ENCODE results near the gene AP1S2.
A peak's percentile ranks its signal among the peaks of the same experiment; 100 is the strongest.
"Not testable (repeated sequence)": the region's sequence is repeated elsewhere in the genome, so short reads cannot be mapped to it uniquely, and the experiment has no call there.

The AP1S2 gene

GRCh38 chrX:15834827-15835595 lies 19.6 kb downstream of the AP1S2 start:
- H3K9me3 Mint-ChIP-seq = no peaks in the 10 kb centered on the region
- H3K27ac Mint-ChIP-seq = no peak overlapping the region
- CTCF ChIA-PET = no interaction called here
- H3K4me1 Mint-ChIP-seq = no peaks in the 10 kb centered on the region
- no peak for DNase-seq
- H3K4me3 Mint-ChIP-seq = no peak overlapping the region
- H3K36me3 Mint-ChIP-seq = peaks cover 9% of the 10 kb centered on the region
- no peaks in the 10 kb centered on the region for H3K27me3 Mint-ChIP-seq

- Mint-ChIP-seq H3K27ac (no peak overlapping the region), H3K4me1 (no peaks in the 10 kb centered on the region), H3K36me3 (peaks cover 12% of the 10 kb centered on the region), H3K27me3 (no peaks in the 10 kb centered on the region), H3K9me3 (no peaks in the 10 kb centered on the region), H3K4me3 (no peak overlapping the region)
- DNase-seq = no peak
- CTCF ChIA-PET = no interaction called here
These were observed 20.6 kb downstream of the AP1S2 start for GRCh38 chrX:15834053-15834452.

- CTCF ChIA-PET = not testable (repeated sequence)
These were observed 23.3 kb downstream of the AP1S2 start for GRCh38 chrX:15831347-15831746.

GRCh38 chrX:15829217-15829616 lies 25.4 kb downstream of the AP1S2 start:
- H3K9me3 Mint-ChIP-seq = no peaks in the 10 kb centered on the region
- no peaks in the 10 kb centered on the region for H3K27me3 Mint-ChIP-seq

More at GRCh38 chrX:15831347-15831746, 23.3 kb downstream of the AP1S2 start:
- DNase-seq, H3K27ac Mint-ChIP-seq, H3K27me3 Mint-ChIP-seq, H3K4me3 Mint-ChIP-seq, H3K4me1 Mint-ChIP-seq, H3K9me3 Mint-ChIP-seq: not testable (repeated sequence)
- H3K36me3 Mint-ChIP-seq = peaks cover 20% of the 10 kb centered on the region

GRCh38 chrX:15825936-15826335 lies 28.7 kb downstream of the AP1S2 start:
- CTCF ChIA-PET = no interaction called here
- no peak for DNase-seq
- Mint-ChIP-seq H3K27me3 (no peaks in the 10 kb centered on the region), H3K4me1 (no peaks in the 10 kb centered on the region), H3K36me3 (peaks cover 31% of the 10 kb centered on the region), H3K9me3 (no peaks in the 10 kb centered on the region), H3K27ac (no peak overlapping the region), H3K4me3 (no peak overlapping the region)

More at GRCh38 chrX:15829217-15829616, 25.4 kb downstream of the AP1S2 start:
- H3K4me1 Mint-ChIP-seq = no peaks in the 10 kb centered on the region
- no peak overlapping the region for H3K27ac Mint-ChIP-seq
- H3K36me3 Mint-ChIP-seq = peaks cover 21% of the 10 kb centered on the region
- no peak for DNase-seq
- no peak overlapping the region for H3K4me3 Mint-ChIP-seq
- CTCF ChIA-PET = no interaction called here

GRCh38 chrX:15822922-15823321 lies 31.7 kb downstream of the AP1S2 start:
- no peak overlapping the region for H3K27ac Mint-ChIP-seq
- DNase-seq = no peak
- H3K4me3 Mint-ChIP-seq = no peak overlapping the region
- no peaks in the 10 kb centered on the region for H3K27me3 Mint-ChIP-seq
- CTCF ChIA-PET = no interaction called here
- H3K9me3 Mint-ChIP-seq = no peaks in the 10 kb centered on the region
- H3K4me1 Mint-ChIP-seq = peaks cover 2% of the 10 kb centered on the region
- H3K36me3 Mint-ChIP-seq = peaks cover 32% of the 10 kb centered on the region

GRCh38 chrX:15820106-15821073 lies 34.2 kb downstream of the AP1S2 start:
- DNase-seq = no peak

GRCh38 chrX:15816886-15817285 lies 37.7 kb downstream of the AP1S2 start:
- Mint-ChIP-seq H3K4me3 (peak overlapping the region; percentile 47), H3K36me3 (peaks cover 44% of the 10 kb centered on the region), H3K9me3 (no peaks in the 10 kb centered on the region), H3K4me1 (peaks cover 50% of the 10 kb centered on the region), H3K27me3 (no peaks in the 10 kb centered on the region), H3K27ac (peak overlapping the region; percentile 90)
- CTCF ChIA-PET = interaction anchor here (0.6 kb wide), 1 partner anchor 105 kb away, joined by 3 read pairs; no protein-coding TSS in a partner anchor
- DNase-seq = peak; percentile 60

More at GRCh38 chrX:15820106-15821073, 34.2 kb downstream of the AP1S2 start:
- Mint-ChIP-seq H3K27me3 (no peaks in the 10 kb centered on the region), H3K9me3 (no peaks in the 10 kb centered on the region), H3K27ac (no peak overlapping the region), H3K4me3 (no peak overlapping the region), H3K36me3 (peaks cover 39% of the 10 kb centered on the region), H3K4me1 (peaks cover 25% of the 10 kb centered on the region)
- CTCF ChIA-PET = no interaction called here

GRCh38 chrX:15816438-15816809 lies 38.2 kb downstream of the AP1S2 start:
- Mint-ChIP-seq H3K4me3 (no peak overlapping the region), H3K27me3 (no peaks in the 10 kb centered on the region), H3K27ac (peak overlapping the region; percentile 90), H3K4me1 (peaks cover 50% of the 10 kb centered on the region), H3K9me3 (no peaks in the 10 kb centered on the region), H3K36me3 (peaks cover 44% of the 10 kb centered on the region)
- no peak for DNase-seq
- CTCF ChIA-PET = no interaction called here

- H3K27ac Mint-ChIP-seq = peak overlapping the region; percentile 90
- no peak overlapping the region for H3K4me3 Mint-ChIP-seq
- peak; percentile 47 for DNase-seq
- H3K9me3 Mint-ChIP-seq = no peaks in the 10 kb centered on the region
- no peaks in the 10 kb centered on the region for H3K27me3 Mint-ChIP-seq
- CTCF ChIA-PET = no interaction called here
- peaks cover 39% of the 10 kb centered on the region for H3K36me3 Mint-ChIP-seq
- peaks cover 50% of the 10 kb centered on the region for H3K4me1 Mint-ChIP-seq
These were observed 38.7 kb downstream of the AP1S2 start for GRCh38 chrX:15815779-15816437.

- CTCF ChIA-PET = no interaction called here
- Mint-ChIP-seq H3K4me3 (no peak overlapping the region), H3K4me1 (peaks cover 50% of the 10 kb centered on the region), H3K9me3 (no peaks in the 10 kb centered on the region), H3K27ac (no peak overlapping the region), H3K27me3 (no peaks in the 10 kb centered on the region), H3K36me3 (peaks cover 36% of the 10 kb centered on the region)
- DNase-seq = peak; percentile 31
These were observed 39.7 kb downstream of the AP1S2 start for GRCh38 chrX:15814771-15815365.

GRCh38 chrX:15813416-15813815 lies 41.2 kb downstream of the AP1S2 start:
- CTCF ChIA-PET = no interaction called here
- Mint-ChIP-seq H3K27ac (no peak overlapping the region), H3K9me3 (no peaks in the 10 kb centered on the region), H3K27me3 (no peaks in the 10 kb centered on the region), H3K4me3 (no peak overlapping the region), H3K36me3 (peaks cover 40% of the 10 kb centered on the region), H3K4me1 (peaks cover 50% of the 10 kb centered on the region)
- no peak for DNase-seq

- H3K4me1 Mint-ChIP-seq = peaks cover 45% of the 10 kb centered on the region
- no peak for DNase-seq
- CTCF ChIA-PET = no interaction called here
- H3K27me3 Mint-ChIP-seq = no peaks in the 10 kb centered on the region
- peak overlapping the region; percentile 33 for H3K27ac Mint-ChIP-seq
- H3K36me3 Mint-ChIP-seq = peaks cover 34% of the 10 kb centered on the region
- no peaks in the 10 kb centered on the region for H3K9me3 Mint-ChIP-seq
- no peak overlapping the region for H3K4me3 Mint-ChIP-seq
These were observed 42.2 kb downstream of the AP1S2 start for GRCh38 chrX:15812192-15812938.
